Activated B cell treated with CpG ODN at 0.5 μM for 24 hours (primary cell): ENCODE data around the gene MYO18A. TPM values are rescaled to one million over a fixed set of nuclear protein-coding genes. Genes with fewer than 3 reads are reported as not detected.

Experiments used
- ATAC-seq: fragments of 200-7000 bp; cut with Tn5 transposase; one replicate; pipeline ENCODE4 v1.10.0; 2021; ENCODE audit warnings: low read depth, mild to moderate bottlenecking, moderate library complexity
- CTCF ChIA-PET: fragments of 350-600 bp; sonication (Branson Sonifier 250); formaldehyde crosslinking; loops from one replicate; lab custom pipeline; 2021; ENCODE audit warnings: antibody characterized with exemption; lab: Charles Lee
- POLR2A ChIA-PET: fragments of 350-600 bp; sonication (Branson Sonifier 250); formaldehyde crosslinking; loops from one replicate; lab custom pipeline; 2021; ENCODE audit warnings: antibody characterized with exemption; lab: Charles Lee
- DNase-seq: peaks from one replicate; pipeline ENCODE4 v3.0.0; 2022
- H3K27ac Mint-ChIP-seq: one replicate; pipeline ENCODE4 v1.8.0; 2020; ENCODE audit warnings: mixed read lengths
- H3K27me3 Mint-ChIP-seq: one replicate; pipeline ENCODE4 v1.8.0; 2021; ENCODE audit warnings: mixed read lengths
- H3K36me3 Mint-ChIP-seq: one replicate; pipeline ENCODE4 v1.8.0; 2021; ENCODE audit warnings: low read depth, mixed read lengths
- H3K4me1 Mint-ChIP-seq: one replicate; pipeline ENCODE4 v1.8.0; 2021; ENCODE audit warnings: mixed read lengths
- H3K4me3 Mint-ChIP-seq: one replicate; pipeline ENCODE4 v1.8.0; 2020; ENCODE audit warnings: mild to moderate bottlenecking, mixed read lengths
- H3K9me3 Mint-ChIP-seq: one replicate; pipeline ENCODE4 v1.8.0; 2020; ENCODE audit warnings: mixed read lengths
- intact Hi-C: fragments of 100-400 bp; cut with micrococcal nuclease; formaldehyde crosslinking; loops from one replicate; pipeline ENCODE4 v1.15.1; 2024
- total RNA-seq: library from RNA; stranded (reverse); gene quantifications from 2 replicates; pipeline ENCODE4 v1.2.3, GENCODE V29; 2022
- TF ChIP-seq, protein P1 (sequence below): fragments of 200-600 bp; IDR thresholded peaks from one replicate; pipeline ENCODE4 v1.8.0; 2022; ENCODE audit warnings: antibody characterized with exemption, mild to moderate bottlenecking

Gene MYO18A
- total RNA-seq, 1 donor from 2014 or later = 79.8 TPM

- ChIA-PET CTCF (interaction anchor here (1.0 kb wide), 1 partner anchor 57 kb away, joined by 3 read pairs; no protein-coding TSS in a partner anchor), POLR2A (no interaction called here)
- peaks cover 5% of the 10 kb centered on the region for H3K4me1 Mint-ChIP-seq
These were observed 17.3 kb downstream of the MYO18A start for GRCh38 chr17:29162909-29163341.

DNA sequence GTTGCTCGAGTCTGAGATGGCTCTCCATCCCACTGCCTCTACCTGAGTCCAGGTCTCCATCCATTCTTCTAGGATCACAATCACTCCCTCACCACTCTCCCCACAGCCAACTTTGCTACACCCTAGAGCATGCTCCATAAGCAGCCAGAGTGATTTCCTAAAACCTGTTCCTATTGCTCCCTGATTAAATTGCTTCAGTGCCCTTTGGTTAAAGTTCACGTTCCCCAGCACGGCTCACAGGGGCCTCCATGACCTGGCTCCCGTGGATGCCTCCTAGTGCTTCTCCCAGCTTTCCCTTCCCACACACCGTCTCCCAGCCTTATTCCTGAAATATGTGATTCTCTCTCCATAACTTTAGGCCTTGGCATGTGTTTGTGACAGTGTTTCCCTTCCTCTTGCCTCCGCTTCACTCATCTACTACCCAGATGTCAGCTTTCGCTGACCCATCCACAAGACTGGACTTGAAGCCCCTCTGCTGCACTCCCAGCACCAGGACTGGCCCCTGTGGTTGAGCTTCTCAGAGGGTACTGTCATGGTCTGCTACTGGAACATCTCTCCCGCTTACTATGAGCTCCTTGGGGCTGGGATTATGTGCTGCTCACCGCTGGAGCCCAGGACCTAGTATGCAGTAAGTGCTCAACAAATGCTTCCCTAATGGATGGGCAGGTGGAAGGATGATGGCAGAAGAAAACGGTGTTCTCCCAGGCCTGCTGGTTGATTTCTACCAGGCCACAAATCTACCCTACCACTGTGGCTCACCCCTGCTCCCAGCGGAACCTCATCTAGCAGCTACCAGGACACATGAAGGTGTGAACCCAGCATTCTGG lies 17.9 kb downstream of the MYO18A start:
- ATAC-seq (no peak), DNase-seq (no peak)
- H3K4me3 Mint-ChIP-seq = no peak overlapping the region
- no peaks in the 10 kb centered on the region for H3K9me3 Mint-ChIP-seq
- H3K27me3 Mint-ChIP-seq = no peaks in the 10 kb centered on the region
- no peak overlapping the region for H3K27ac Mint-ChIP-seq
- ChIA-PET CTCF (no interaction called here), POLR2A (interaction anchor here (0.7 kb wide), 1 partner anchor 13 kb away, joined by 3 read pairs; no protein-coding TSS in a partner anchor)
- intact Hi-C loops = no loop called here
- H3K4me1 Mint-ChIP-seq = peaks cover 5% of the 10 kb centered on the region
- TF ChIP-seq, protein P1, sequence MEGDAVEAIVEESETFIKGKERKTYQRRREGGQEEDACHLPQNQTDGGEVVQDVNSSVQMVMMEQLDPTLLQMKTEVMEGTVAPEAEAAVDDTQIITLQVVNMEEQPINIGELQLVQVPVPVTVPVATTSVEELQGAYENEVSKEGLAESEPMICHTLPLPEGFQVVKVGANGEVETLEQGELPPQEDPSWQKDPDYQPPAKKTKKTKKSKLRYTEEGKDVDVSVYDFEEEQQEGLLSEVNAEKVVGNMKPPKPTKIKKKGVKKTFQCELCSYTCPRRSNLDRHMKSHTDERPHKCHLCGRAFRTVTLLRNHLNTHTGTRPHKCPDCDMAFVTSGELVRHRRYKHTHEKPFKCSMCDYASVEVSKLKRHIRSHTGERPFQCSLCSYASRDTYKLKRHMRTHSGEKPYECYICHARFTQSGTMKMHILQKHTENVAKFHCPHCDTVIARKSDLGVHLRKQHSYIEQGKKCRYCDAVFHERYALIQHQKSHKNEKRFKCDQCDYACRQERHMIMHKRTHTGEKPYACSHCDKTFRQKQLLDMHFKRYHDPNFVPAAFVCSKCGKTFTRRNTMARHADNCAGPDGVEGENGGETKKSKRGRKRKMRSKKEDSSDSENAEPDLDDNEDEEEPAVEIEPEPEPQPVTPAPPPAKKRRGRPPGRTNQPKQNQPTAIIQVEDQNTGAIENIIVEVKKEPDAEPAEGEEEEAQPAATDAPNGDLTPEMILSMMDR = no peak
- H3K36me3 Mint-ChIP-seq = no peaks in the 10 kb centered on the region

More at GRCh38 chr17:29162909-29163341, 17.3 kb downstream of the MYO18A start:
- no peaks in the 10 kb centered on the region for H3K36me3 Mint-ChIP-seq
- DNase-seq = no peak
- H3K27ac Mint-ChIP-seq = no peak overlapping the region
- no peaks in the 10 kb centered on the region for H3K27me3 Mint-ChIP-seq
- no peak for ATAC-seq
- H3K9me3 Mint-ChIP-seq = no peaks in the 10 kb centered on the region
- intact Hi-C loops = no loop called here
- TF ChIP-seq, protein P1 = no peak
- H3K4me3 Mint-ChIP-seq = no peak overlapping the region

DNA sequence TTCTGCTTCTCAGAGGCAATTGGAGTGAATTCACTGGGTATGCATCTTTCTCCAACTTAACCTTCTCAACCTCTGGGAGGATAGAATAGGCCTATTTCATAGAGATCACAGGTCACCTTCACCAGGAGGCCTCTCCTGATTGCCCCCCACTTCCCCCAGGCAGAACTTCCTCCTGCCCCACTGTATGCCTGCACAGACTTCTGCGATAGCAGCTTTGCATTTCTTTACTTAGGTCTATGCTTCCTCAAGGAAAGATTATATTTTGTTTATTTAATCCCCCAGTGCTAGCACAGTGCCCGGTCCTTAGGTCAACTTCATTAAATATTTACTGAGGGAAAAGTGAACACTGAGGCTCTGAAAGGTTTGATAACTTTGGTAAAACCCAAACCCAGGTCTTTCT lies 19.9 kb downstream of the MYO18A start:
- no peak overlapping the region for H3K27ac Mint-ChIP-seq
- no peaks in the 10 kb centered on the region for H3K9me3 Mint-ChIP-seq
- no peak overlapping the region for H3K4me3 Mint-ChIP-seq
- no peaks in the 10 kb centered on the region for H3K36me3 Mint-ChIP-seq
- DNase-seq = no peak
- TF ChIP-seq, protein P1 = no peak
- ChIA-PET CTCF (no interaction called here), POLR2A (interaction anchor here (1.1 kb wide), 1 partner anchor 11 kb away, joined by 4 read pairs; no protein-coding TSS in a partner anchor)
- no peak for ATAC-seq
- H3K4me1 Mint-ChIP-seq = peaks cover 5% of the 10 kb centered on the region
- H3K27me3 Mint-ChIP-seq = no peaks in the 10 kb centered on the region
- intact Hi-C loops = no loop called here

DNA sequence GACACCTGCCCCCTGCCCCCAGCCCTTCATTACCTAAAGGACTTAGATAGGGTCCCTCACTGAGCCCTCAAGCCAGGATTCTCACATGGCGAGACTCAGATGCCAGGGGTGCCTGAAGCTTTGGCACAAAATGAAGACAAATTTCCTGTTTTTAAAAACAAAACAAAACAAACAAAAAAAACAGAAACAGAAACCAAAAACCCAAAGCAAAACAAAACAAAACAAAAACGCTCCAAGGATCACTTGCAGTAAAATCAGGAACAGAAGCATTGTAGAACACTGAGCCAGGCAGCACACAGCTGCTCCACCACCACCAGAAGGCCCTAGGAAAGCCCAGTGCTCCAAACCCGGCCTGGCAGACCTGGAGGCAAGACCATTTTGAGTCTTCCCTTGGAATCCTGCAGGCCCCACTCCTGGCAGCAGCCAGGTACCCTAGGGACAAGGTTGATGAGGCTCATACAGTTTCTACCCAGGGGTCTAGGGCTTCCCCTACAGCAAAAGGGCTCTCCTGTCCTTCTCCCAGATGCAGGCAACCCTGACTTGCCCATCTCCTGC lies 20.8 kb downstream of the MYO18A start:
- H3K4me3 Mint-ChIP-seq = no peak overlapping the region
- intact Hi-C loops = no loop called here
- TF ChIP-seq, protein P1 = no peak
- DNase-seq = no peak
- POLR2A ChIA-PET = no interaction called here
- ATAC-seq = no peak
- CTCF ChIA-PET = no interaction called here
- H3K36me3 Mint-ChIP-seq = no peaks in the 10 kb centered on the region
- no peak overlapping the region for H3K27ac Mint-ChIP-seq
- no peaks in the 10 kb centered on the region for H3K27me3 Mint-ChIP-seq
- H3K9me3 Mint-ChIP-seq = no peaks in the 10 kb centered on the region
- peaks cover 5% of the 10 kb centered on the region for H3K4me1 Mint-ChIP-seq
